ENCODE data around the gene CTDSPL.

- TF ChIP-seq MAX (IDR thresholded peaks at IDR 0.05; ENCODE audit: low read depth, low read length) (no peak), SIN3A (IDR thresholded peaks at IDR 0.05; ENCODE audit: low read depth, low read length) (no peak)
Measured at GRCh38 chr3:38005076-38006020, 143.7 kb downstream of the CTDSPL start.

Data from GM12878 (cell line).